Left lung (tissue), 10 donors: ENCODE data around the gene PHACTR3. TPM values are rescaled to one million over a fixed set of nuclear protein-coding genes. Genes with fewer than 3 reads are reported as not detected.

ENCODE experiments used
- ATAC-seq: fragments of 200-7000 bp; cut with Tn5 transposase; one replicate; pipeline ENCODE4 v1.9.1; 2020; ENCODE audit warnings: moderate library complexity
- DNase-seq, 4 donors: peaks; one replicate each; pipeline ENCODE4 v3.0.0-alpha.2; 2013 to 2020
- H3K27ac ChIP-seq, 2 donors: fragments of 200-600 bp; sonication (generic) in 1 of 2; one replicate each; pipeline versions ENCODE4 v1.5.0 to v1.8.0; 2020 to 2021
- H3K27me3 ChIP-seq, 2 donors: fragments of 200-600 bp; sonication (generic) in 1 of 2; one replicate each; pipeline versions ENCODE4 v1.5.0 to v1.8.0; 2020 to 2021
- H3K36me3 ChIP-seq, 2 donors: fragments of 200-600 bp; sonication (generic) in 1 of 2; one replicate each; pipeline versions ENCODE4 v1.5.0 to v1.8.0; 2020 to 2021
- H3K4me1 ChIP-seq, 2 donors: fragments of 200-600 bp; one replicate each; pipeline ENCODE4 v1.8.0; 2021
- H3K4me3 ChIP-seq, 2 donors: fragments of 200-600 bp; sonication (generic) in 1 of 2; one replicate each; pipeline versions ENCODE4 v1.5.0 to v1.8.0; 2020 to 2021; ENCODE audit warnings: mild to moderate bottlenecking in 1 of 2
- H3K9me3 ChIP-seq, 2 donors: fragments of 200-600 bp; sonication (generic) in 1 of 2; one replicate each; pipeline versions ENCODE4 v1.5.0 to v1.8.0; 2020 to 2021
- intact Hi-C, 2 donors: fragments of 100-400 bp; cut with DNase I; formaldehyde crosslinking; loops; one replicate each; pipeline versions ENCODE4 v1.11.2 to v1.14.2; 2022
- polyA plus RNA-seq, 6 donors: library from polyadenylated mRNA; unstranded; fragments of 120-200 nt; gene quantifications; one replicate each; pipeline ENCODE4 v1.2.1, GENCODE V29; 2013; ENCODE audit not compliant: insufficient read length in 6 of 6
- total RNA-seq, 2 donors: library from RNA; stranded (reverse); fragmentation: NEBNext Ultra II Directional; extraction: Animal tissue kit (Norgen Biotek cat#: 25700); gene quantifications; one replicate each; pipeline ENCODE4 v1.2.1, GENCODE V29; 2021
- TF ChIP-seq, protein P1 (sequence below), 2 donors: fragments of 200-600 bp; sonication (generic) in 1 of 2; IDR thresholded peaks; one replicate each; pipeline versions ENCODE4 v1.5.0 to v1.8.0; 2021; ENCODE audit warnings: antibody characterized with exemption in 2 of 2
- donor health status: DM: no; HTN: yes; CAD: no.
- donor health status: DM: no; HTN: no; CAD: no.

The PHACTR3 gene
- total and polyA plus RNA-seq, 8 donors: 3.5 to 14.5 (median 4.4) TPM

DNA sequence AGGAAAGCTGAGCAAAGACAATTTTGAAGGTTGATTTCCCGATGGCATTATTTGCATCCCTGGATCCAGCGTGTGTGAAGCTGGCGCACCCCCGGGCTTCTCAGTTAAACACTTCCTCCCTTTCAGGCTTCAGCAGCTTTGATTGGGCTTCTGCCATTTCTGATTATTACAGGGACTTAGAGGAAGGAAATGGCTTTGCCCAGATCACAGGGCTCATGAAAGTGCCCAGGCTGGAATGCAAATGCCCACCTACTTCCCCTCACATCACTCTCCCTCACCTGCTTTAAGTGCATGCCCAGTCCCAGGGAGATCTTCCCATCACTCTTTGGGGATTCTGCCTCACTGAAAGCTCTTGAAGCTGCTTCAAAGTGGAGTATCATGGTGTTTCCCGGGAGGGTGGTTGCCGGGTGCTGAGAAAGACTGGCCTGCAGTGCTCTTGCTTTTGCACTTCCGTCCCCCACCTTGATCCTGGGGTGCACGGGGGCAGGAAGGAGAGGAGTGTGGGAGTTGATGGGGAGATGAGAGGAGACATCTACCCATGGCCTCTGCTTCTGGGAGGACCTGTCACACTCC is 28.3 kb downstream of the PHACTR3 start:
- no peak overlapping the region for H3K4me3 ChIP-seq
- no peaks in the 10 kb centered on the region for H3K9me3 ChIP-seq
- H3K4me1 ChIP-seq: no peaks in the 10 kb centered on the region
- TF ChIP-seq, protein P1, sequence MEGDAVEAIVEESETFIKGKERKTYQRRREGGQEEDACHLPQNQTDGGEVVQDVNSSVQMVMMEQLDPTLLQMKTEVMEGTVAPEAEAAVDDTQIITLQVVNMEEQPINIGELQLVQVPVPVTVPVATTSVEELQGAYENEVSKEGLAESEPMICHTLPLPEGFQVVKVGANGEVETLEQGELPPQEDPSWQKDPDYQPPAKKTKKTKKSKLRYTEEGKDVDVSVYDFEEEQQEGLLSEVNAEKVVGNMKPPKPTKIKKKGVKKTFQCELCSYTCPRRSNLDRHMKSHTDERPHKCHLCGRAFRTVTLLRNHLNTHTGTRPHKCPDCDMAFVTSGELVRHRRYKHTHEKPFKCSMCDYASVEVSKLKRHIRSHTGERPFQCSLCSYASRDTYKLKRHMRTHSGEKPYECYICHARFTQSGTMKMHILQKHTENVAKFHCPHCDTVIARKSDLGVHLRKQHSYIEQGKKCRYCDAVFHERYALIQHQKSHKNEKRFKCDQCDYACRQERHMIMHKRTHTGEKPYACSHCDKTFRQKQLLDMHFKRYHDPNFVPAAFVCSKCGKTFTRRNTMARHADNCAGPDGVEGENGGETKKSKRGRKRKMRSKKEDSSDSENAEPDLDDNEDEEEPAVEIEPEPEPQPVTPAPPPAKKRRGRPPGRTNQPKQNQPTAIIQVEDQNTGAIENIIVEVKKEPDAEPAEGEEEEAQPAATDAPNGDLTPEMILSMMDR (IDR thresholded peaks at IDR 0.05): no peak
- no peaks in the 10 kb centered on the region for H3K36me3 ChIP-seq
- H3K27me3 ChIP-seq: peaks cover 0 to 69% of the 10 kb centered on the region in 2 donors
- no peak overlapping the region for H3K27ac ChIP-seq
- ATAC-seq (no peak), DNase-seq (no peak)
- intact Hi-C loops: no loop called here

DNA sequence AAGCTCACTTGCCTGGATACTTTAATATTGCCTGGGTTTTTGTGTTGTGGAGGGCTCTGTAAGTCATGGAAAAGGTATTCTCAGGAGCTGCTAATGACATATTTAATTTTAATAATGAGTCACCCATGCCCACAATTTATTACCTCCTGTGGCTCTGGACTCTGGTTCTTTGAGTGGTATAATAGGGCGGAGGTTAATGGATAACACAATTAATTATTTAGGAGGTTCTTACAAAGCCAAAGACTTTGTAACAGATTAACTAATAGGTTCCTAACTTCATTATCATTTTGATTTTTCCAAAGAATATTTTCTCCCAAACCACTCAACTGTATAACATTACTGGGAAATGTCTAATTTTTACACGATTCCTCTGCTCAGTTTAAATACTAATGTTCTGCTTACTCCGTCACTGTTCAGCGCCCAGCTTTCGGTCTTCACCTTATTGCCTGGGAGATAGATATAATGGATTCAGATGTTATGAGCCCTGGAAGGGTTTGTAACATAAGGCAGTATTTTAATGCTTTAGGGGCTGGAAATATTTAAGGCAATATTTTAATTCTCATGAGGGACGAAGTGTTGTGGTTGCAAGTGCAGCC is 29.4 kb downstream of the PHACTR3 start:
- ATAC-seq (no peak), DNase-seq (no peak)
- no peak overlapping the region for H3K4me3 ChIP-seq
- no peaks in the 10 kb centered on the region for H3K9me3 ChIP-seq
- H3K27me3 ChIP-seq: peaks cover 0 to 63% of the 10 kb centered on the region in 2 donors
- no peak overlapping the region for H3K27ac ChIP-seq
- intact Hi-C loops: no loop called here
- TF ChIP-seq, protein P1 (IDR thresholded peaks at IDR 0.05): no peak
- no peaks in the 10 kb centered on the region for H3K4me1 ChIP-seq
- H3K36me3 ChIP-seq: no peaks in the 10 kb centered on the region

DNA sequence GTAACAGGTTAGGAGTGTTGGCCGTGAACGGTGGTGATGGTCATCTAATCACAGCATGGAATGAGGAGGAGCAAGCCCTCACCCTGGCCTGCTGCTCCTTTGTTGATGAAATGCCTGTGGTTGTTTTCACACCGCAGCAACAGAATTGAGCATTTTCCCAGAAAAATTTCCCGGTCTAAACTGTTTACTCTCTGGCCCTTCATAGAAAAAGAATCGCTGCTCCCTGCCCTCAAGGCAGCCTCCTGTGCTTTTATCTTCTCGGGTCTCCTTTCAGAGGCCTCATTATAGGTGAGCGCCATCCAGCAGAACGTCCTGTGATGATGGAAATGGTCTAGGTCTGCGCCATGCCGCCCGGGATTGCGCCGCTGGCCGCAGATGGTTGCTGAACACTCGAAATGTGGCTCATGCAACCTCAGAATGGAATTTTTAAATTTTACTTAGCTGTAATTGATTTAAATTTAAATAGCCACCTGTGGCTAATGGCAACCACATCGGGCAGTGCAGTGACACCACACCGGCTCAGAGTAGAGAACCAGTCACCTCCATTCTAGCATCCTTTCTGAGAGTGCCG is 30.2 kb downstream of the PHACTR3 start:
- DNase-seq: no peak
- H3K36me3 ChIP-seq: no peaks in the 10 kb centered on the region
- H3K4me3 ChIP-seq: no peak overlapping the region
- TF ChIP-seq, protein P1 (IDR thresholded peaks at IDR 0.05): no peak
- peaks cover 0 to 59% of the 10 kb centered on the region in 2 donors for H3K27me3 ChIP-seq
- H3K4me1 ChIP-seq: no peaks in the 10 kb centered on the region
- H3K27ac ChIP-seq: no peak overlapping the region
- intact Hi-C loops: no loop called here
- no peak for ATAC-seq
- H3K9me3 ChIP-seq: no peaks in the 10 kb centered on the region

DNA sequence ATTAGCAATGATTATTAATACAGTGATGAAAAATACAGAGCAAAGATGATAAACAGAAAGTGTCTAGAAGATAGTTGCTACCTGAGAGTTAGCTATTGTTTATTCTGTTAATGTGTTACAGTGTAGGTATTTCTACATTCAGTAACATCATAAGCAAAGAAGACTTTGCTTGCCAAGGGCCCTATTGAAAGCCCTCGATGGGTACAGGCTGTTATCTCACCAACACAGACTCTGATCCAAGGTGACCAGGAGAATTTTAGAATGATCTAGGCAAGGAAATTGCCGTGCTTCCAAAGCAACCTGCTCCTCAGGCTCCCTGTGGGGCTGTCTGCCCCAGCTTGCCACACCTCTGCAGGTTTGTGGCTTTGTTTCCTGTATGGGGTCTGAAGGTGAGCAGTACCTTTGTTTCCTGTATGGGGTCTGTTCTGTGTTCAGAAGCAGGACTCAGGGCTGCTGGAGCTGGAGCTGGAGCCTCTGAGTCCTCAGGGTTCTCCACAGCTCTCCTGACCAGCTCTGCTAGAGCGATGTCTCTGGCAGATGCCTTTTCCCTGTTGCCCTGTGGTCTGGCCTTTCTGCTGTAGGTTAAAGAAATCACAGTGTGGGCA is 32.5 kb downstream of the PHACTR3 start:
- no peak for ATAC-seq
- Histone ChIP-seq H3K27me3 (peaks cover 0 to 47% of the 10 kb centered on the region in 2 donors), H3K4me1 (no peaks in the 10 kb centered on the region), H3K4me3 (no peak overlapping the region), H3K36me3 (no peaks in the 10 kb centered on the region), H3K9me3 (no peaks in the 10 kb centered on the region), H3K27ac (no peak overlapping the region)
- TF ChIP-seq, protein P1 (IDR thresholded peaks at IDR 0.05): no peak
- no peak for DNase-seq
- intact Hi-C loops: no loop called here

DNA sequence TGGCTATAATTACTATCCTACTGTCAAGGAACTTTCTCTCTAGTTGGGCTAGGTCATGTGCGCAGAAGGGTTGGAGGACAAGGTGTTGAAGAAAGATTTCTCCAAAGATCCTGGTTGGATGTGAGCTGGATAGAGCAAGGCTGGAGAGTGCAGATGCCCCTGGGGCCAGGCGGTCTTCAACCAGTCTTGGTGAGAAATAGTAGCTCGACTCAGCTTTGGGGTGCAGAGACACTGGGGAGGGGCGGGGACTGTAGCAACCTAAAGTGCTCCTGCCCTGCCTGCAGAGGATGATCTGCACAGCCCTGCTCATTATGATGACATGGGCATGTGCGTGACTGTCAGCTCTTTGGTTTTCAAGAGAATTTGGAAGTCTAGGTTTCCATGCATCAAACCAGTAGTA is 35.9 kb downstream of the PHACTR3 start:
- no peaks in the 10 kb centered on the region for H3K9me3 ChIP-seq
- no peaks in the 10 kb centered on the region for H3K36me3 ChIP-seq
- no peaks in the 10 kb centered on the region for H3K4me1 ChIP-seq
- intact Hi-C loops: no loop called here
- H3K27ac ChIP-seq: no peak overlapping the region
- no peak overlapping the region for H3K4me3 ChIP-seq
- TF ChIP-seq, protein P1 (IDR thresholded peaks at IDR 0.05): no peak
- ATAC-seq (no peak), DNase-seq (no peak)
- H3K27me3 ChIP-seq: peaks cover 0 to 29% of the 10 kb centered on the region in 2 donors
